K562 (cell line): Measurements from ENCODE around the gene NUP43. TPM values are rescaled to one million over a fixed set of nuclear protein-coding genes. Genes with fewer than 3 reads are reported as not detected.
A peak's percentile ranks its signal among the peaks of the same experiment; 100 is the strongest.

Source experiments
- ARNT ChIP-seq, 2 experiments: fragments of 450-650 bp; IDR thresholded peaks; 2 replicates each; pipeline ENCODE4 v1.6.1; 2016; ENCODE audit warnings: mild to moderate bottlenecking in 1 of 2
- BRCA1 ChIP-seq, 2 experiments: fragments of 450-650 bp in 1 of 2; sonication (generic) in 1 of 2; formaldehyde crosslinking in 1 of 2; IDR thresholded peaks; 2 replicates each; pipeline versions ENCODE4 v1.5.0 to v1.6.1; 2017 to 2020; ENCODE audit warnings: mild to moderate bottlenecking in 1 of 2, missing genetic modification reagents in 1 of 2
- CHD2 ChIP-seq: IDR thresholded peaks from 2 replicates; pipeline ENCODE4 v1.6.1; 2011; ENCODE audit warnings: low read depth, low read length
- KDM1A ChIP-seq, 2 experiments: fragments of 450-650 bp; IDR thresholded peaks; 2 replicates each; pipeline ENCODE4 v1.6.1; 2016; ENCODE audit warnings: mild to moderate bottlenecking in 2 of 2
- L3MBTL2 ChIP-seq: fragments of 450-650 bp; IDR thresholded peaks from 2 replicates; pipeline ENCODE4 v1.6.1; 2016; ENCODE audit warnings: mild to moderate bottlenecking, moderate library complexity
- RFX1 ChIP-seq: fragments of 450-650 bp; IDR thresholded peaks from 2 replicates; pipeline ENCODE4 v1.6.1; 2016; ENCODE audit warnings: mild to moderate bottlenecking, moderate library complexity
- ZFP30 ChIP-seq: fragments of 250-450 bp; sonication (Bioruptor Pico); IDR thresholded peaks from 2 replicates; pipeline ENCODE4 v1.8.0; 2022; ENCODE audit warnings: moderate library complexity, mild to moderate bottlenecking, inconsistent platforms, borderline replicate concordance
- ZNF384 ChIP-seq: IDR thresholded peaks from 2 replicates; pipeline ENCODE4 v1.6.1; 2012; ENCODE audit warnings: low read depth, low read length, improper control_type of control experiment
- ZNF639 ChIP-seq, 2 experiments: fragments of 200-800 bp in 1 of 2; sonication (Bioruptor generic) in 1 of 2; sonication (generic) in 1 of 2; formaldehyde crosslinking in 1 of 2; IDR thresholded peaks in 1 of 2; conservative IDR thresholded peaks in 1 of 2; 2 replicates each; pipeline versions ENCODE4 v1.5.0 to v1.6.1; 2016 to 2020; ENCODE audit warnings: missing compliant biosample characterization in 1 of 2, missing genetic modification characterization in 1 of 2, missing genetic modification reagents in 1 of 2
- ZNF740 ChIP-seq, 3 experiments: fragments of 200-800 bp in 1 of 3; sonication (Bioruptor generic) in 1 of 3; sonication (generic) in 1 of 3; formaldehyde crosslinking in 1 of 3; IDR thresholded peaks; 2 replicates each; pipeline versions ENCODE4 v1.6.1 to v1.8.0; 2016 to 2022; ENCODE audit warnings: mild to moderate bottlenecking in 2 of 3, missing compliant biosample characterization in 2 of 3, missing genetic modification characterization in 2 of 3, missing genetic modification reagents in 1 of 3
- polyA plus RNA-seq, 8 experiments: library from polyadenylated mRNA; depleted of rRNA in 4 of 8; stranded (reverse) in 5 of 8; unstranded in 3 of 8; fragments of >200 nt; fragmentation: Nextera tagmentation in 2 of 8; fragmentation: Illumina TruSeq in 1 of 8; extraction: Ambion mirVana in 2 of 8; extraction: Trizol in 1 of 8; gene quantifications; 2 replicates each; pipeline versions ENCODE4 v1.2.1 to v1.2.3, GENCODE V29; 2011 to 2014; ENCODE audit warnings: inconsistent platforms in 1 of 8, missing spikeins in 1 of 8
- total RNA-seq, 7 experiments: library from RNA; depleted of rRNA in 6 of 7; stranded (reverse); fragments of >200 nt in 6 of 7; fragmentation: Illumina TruSeq in 2 of 7; extraction: Trizol in 2 of 7; gene quantifications; 2 replicates each; pipeline versions ENCODE4 v1.2.1 to v1.2.3, GENCODE V29; 2011 to 2021; ENCODE audit warnings: low replicate concordance in 1 of 7
- TF ChIP-seq, protein P1 (sequence below): fragments of 450-650 bp; IDR thresholded peaks from 2 replicates; pipeline ENCODE4 v1.6.1; 2016; ENCODE audit warnings: mild to moderate bottlenecking, moderate library complexity
- TF ChIP-seq, protein P2 (sequence below), 2 experiments: fragments of 250-450 bp in 1 of 2; fragments of 450-650 bp in 1 of 2; sonication (Bioruptor Pico) in 1 of 2; IDR thresholded peaks; 2 replicates each; pipeline versions ENCODE4 v1.6.1 to v1.8.0; 2016 to 2021; ENCODE audit warnings: mild to moderate bottlenecking in 2 of 2, moderate library complexity in 2 of 2, missing compliant biosample characterization in 1 of 2, missing genetic modification characterization in 1 of 2

NUP43 gene
- total and polyA plus RNA-seq, 9 of the 15 experiments (the other 6 are each of a cell fraction or from before 2014, with no cell fraction given): 28.9 to 136 (median 67.4) TPM

DNA sequence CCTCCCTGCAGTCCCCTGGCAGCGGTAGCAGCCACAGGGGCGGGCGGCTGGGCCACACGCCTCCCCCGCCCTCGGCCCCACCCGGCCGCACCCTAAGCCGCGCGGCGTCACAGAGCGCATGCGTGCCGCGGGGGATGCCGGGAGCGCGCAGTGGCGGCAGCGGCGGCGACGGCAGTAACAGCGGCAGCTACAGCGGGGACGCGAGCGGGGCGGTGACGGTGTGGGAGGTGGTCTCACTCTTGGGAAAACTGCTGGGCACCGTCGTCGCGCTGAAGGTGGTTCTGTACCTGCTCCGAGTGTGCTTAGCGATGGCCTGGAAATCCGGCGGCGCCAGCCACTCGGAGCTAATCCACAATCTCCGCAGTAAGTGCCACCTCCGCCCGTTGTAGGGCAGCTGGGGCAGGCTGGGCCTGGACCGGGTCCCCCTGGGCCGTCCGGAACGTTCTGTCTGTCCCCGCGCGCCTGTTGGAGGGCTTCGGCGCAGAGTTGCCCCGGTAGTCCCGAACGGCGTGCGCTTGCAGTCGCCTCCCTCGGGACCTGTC lies 3.3 kb upstream of the NUP43 start, which contains the start of gene PCMT1 (continued):
- TF ChIP-seq, protein P1, sequence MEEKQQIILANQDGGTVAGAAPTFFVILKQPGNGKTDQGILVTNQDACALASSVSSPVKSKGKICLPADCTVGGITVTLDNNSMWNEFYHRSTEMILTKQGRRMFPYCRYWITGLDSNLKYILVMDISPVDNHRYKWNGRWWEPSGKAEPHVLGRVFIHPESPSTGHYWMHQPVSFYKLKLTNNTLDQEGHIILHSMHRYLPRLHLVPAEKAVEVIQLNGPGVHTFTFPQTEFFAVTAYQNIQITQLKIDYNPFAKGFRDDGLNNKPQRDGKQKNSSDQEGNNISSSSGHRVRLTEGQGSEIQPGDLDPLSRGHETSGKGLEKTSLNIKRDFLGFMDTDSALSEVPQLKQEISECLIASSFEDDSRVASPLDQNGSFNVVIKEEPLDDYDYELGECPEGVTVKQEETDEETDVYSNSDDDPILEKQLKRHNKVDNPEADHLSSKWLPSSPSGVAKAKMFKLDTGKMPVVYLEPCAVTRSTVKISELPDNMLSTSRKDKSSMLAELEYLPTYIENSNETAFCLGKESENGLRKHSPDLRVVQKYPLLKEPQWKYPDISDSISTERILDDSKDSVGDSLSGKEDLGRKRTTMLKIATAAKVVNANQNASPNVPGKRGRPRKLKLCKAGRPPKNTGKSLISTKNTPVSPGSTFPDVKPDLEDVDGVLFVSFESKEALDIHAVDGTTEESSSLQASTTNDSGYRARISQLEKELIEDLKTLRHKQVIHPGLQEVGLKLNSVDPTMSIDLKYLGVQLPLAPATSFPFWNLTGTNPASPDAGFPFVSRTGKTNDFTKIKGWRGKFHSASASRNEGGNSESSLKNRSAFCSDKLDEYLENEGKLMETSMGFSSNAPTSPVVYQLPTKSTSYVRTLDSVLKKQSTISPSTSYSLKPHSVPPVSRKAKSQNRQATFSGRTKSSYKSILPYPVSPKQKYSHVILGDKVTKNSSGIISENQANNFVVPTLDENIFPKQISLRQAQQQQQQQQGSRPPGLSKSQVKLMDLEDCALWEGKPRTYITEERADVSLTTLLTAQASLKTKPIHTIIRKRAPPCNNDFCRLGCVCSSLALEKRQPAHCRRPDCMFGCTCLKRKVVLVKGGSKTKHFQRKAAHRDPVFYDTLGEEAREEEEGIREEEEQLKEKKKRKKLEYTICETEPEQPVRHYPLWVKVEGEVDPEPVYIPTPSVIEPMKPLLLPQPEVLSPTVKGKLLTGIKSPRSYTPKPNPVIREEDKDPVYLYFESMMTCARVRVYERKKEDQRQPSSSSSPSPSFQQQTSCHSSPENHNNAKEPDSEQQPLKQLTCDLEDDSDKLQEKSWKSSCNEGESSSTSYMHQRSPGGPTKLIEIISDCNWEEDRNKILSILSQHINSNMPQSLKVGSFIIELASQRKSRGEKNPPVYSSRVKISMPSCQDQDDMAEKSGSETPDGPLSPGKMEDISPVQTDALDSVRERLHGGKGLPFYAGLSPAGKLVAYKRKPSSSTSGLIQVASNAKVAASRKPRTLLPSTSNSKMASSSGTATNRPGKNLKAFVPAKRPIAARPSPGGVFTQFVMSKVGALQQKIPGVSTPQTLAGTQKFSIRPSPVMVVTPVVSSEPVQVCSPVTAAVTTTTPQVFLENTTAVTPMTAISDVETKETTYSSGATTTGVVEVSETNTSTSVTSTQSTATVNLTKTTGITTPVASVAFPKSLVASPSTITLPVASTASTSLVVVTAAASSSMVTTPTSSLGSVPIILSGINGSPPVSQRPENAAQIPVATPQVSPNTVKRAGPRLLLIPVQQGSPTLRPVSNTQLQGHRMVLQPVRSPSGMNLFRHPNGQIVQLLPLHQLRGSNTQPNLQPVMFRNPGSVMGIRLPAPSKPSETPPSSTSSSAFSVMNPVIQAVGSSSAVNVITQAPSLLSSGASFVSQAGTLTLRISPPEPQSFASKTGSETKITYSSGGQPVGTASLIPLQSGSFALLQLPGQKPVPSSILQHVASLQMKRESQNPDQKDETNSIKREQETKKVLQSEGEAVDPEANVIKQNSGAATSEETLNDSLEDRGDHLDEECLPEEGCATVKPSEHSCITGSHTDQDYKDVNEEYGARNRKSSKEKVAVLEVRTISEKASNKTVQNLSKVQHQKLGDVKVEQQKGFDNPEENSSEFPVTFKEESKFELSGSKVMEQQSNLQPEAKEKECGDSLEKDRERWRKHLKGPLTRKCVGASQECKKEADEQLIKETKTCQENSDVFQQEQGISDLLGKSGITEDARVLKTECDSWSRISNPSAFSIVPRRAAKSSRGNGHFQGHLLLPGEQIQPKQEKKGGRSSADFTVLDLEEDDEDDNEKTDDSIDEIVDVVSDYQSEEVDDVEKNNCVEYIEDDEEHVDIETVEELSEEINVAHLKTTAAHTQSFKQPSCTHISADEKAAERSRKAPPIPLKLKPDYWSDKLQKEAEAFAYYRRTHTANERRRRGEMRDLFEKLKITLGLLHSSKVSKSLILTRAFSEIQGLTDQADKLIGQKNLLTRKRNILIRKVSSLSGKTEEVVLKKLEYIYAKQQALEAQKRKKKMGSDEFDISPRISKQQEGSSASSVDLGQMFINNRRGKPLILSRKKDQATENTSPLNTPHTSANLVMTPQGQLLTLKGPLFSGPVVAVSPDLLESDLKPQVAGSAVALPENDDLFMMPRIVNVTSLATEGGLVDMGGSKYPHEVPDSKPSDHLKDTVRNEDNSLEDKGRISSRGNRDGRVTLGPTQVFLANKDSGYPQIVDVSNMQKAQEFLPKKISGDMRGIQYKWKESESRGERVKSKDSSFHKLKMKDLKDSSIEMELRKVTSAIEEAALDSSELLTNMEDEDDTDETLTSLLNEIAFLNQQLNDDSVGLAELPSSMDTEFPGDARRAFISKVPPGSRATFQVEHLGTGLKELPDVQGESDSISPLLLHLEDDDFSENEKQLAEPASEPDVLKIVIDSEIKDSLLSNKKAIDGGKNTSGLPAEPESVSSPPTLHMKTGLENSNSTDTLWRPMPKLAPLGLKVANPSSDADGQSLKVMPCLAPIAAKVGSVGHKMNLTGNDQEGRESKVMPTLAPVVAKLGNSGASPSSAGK: no peak; the same call in none of the 2 replicates
- TF ChIP-seq ZNF639 (CRISPR knock-in tag; conservative IDR thresholded peaks at IDR 0.05 in 1 of 2, IDR thresholded peaks at IDR 0.05 in 1 of 2) (peak in 1 of 2 experiments; percentile 29; a peak in 1 of 4 replicates), ARNT (IDR thresholded peaks at IDR 0.05) (no peak), ZNF384 (no peak), KDM1A (IDR thresholded peaks at IDR 0.05) (no peak), L3MBTL2 (peak; percentile 63; the same call in 1 of the 2 replicates), RFX1 (no peak), ZFP30 (no peak), BRCA1 (IDR thresholded peaks at IDR 0.05) (no peak), BRCA1 (CRISPR knock-in tag; IDR thresholded peaks at IDR 0.05) (no peak), CHD2 (no peak), ZNF740 (CRISPR knock-in tag; IDR thresholded peaks at IDR 0.05) (peak; percentile 62; the same call in 1 of the 2 replicates), ZNF740 (tag; IDR thresholded peaks at IDR 0.05) (no peak)
- TF ChIP-seq, protein P2, sequence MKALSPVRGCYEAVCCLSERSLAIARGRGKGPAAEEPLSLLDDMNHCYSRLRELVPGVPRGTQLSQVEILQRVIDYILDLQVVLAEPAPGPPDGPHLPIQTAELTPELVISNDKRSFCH (CRISPR knock-in tag; IDR thresholded peaks at IDR 0.05): no peak
- TF ChIP-seq, protein P2 (tag; IDR thresholded peaks at IDR 0.05): peak; percentile 78; the same call in 1 of the 2 replicates
